Peyer's patch (tissue), 4 donors: ENCODE measurements around the gene FMNL3.

Source experiments
- POLR2A ChIP-seq, 2 donors: fragments of 450-650 bp; IDR thresholded peaks; one replicate each; pipeline ENCODE4 v1.5.1; 2017; ENCODE audit warnings: antibody characterized with exemption in 2 of 2, mild to moderate bottlenecking in 2 of 2, moderate library complexity in 2 of 2
- TF ChIP-seq, protein P1 (sequence below), 6 experiments: fragments of 450-650 bp in 4 of 6; fragments of 200-600 bp in 2 of 6; sonication (generic) in 1 of 6; IDR thresholded peaks; one replicate each; pipeline ENCODE4 v1.5.1; 2017 to 2019; ENCODE audit warnings: antibody characterized with exemption in 6 of 6, mild to moderate bottlenecking in 3 of 6, moderate library complexity in 1 of 6

DNA sequence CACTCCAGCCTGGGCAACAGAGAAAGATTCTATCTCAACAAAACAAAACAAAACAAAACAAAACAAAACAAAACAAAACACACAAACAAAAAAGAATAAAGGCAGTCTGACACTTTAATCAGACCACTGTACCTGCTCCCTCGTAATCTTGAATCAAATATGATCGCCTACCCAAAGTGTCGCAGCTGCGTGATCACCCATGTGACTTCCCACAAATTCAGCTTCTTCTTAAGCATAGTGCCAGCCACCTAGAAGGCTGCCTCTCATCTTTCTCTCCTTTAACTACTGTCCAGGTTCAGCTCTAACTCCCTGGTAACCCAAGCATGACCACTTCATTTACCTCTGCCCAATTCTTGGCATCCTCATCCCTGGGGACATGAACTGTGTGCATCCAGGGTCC is 37.4 kb downstream of the FMNL3 start:
- TF ChIP-seq, protein P1, sequence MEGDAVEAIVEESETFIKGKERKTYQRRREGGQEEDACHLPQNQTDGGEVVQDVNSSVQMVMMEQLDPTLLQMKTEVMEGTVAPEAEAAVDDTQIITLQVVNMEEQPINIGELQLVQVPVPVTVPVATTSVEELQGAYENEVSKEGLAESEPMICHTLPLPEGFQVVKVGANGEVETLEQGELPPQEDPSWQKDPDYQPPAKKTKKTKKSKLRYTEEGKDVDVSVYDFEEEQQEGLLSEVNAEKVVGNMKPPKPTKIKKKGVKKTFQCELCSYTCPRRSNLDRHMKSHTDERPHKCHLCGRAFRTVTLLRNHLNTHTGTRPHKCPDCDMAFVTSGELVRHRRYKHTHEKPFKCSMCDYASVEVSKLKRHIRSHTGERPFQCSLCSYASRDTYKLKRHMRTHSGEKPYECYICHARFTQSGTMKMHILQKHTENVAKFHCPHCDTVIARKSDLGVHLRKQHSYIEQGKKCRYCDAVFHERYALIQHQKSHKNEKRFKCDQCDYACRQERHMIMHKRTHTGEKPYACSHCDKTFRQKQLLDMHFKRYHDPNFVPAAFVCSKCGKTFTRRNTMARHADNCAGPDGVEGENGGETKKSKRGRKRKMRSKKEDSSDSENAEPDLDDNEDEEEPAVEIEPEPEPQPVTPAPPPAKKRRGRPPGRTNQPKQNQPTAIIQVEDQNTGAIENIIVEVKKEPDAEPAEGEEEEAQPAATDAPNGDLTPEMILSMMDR (IDR thresholded peaks at IDR 0.05): no peak
- no peak for TF ChIP-seq POLR2A (IDR thresholded peaks at IDR 0.05)
